Posterior cingulate gyrus (tissue), 11 donors: ENCODE results near the gene TEX14.
"Not testable (repeated sequence)": the region's sequence is repeated elsewhere in the genome, so short reads cannot be mapped to it uniquely, and the experiment has no call there.

Experiments used
- DNase-seq, 10 donors: peaks; one replicate each; pipeline versions ENCODE4 v3.0.0 to v3.0.0-alpha.2; 2020 to 2021; ENCODE audit warnings: mixed read lengths in 3 of 10
- intact Hi-C: fragments of 100-400 bp; cut with DNase I; formaldehyde crosslinking; loops from one replicate; pipeline ENCODE4 v1.15.1; 2023

TEX14 gene

GRCh38 chr17:58614859-58615459 is 76.9 kb downstream of the TEX14 start:
- intact Hi-C loops: no loop called here
- DNase-seq: no peak

- intact Hi-C loops: no loop called here
- no peak for DNase-seq
These were observed 80.5 kb downstream of the TEX14 start for GRCh38 chr17:58611331-58611730.

- intact Hi-C loops: no loop called here
- no peak for DNase-seq
These were observed 84.9 kb downstream of the TEX14 start for GRCh38 chr17:58606934-58607333.

DNA sequence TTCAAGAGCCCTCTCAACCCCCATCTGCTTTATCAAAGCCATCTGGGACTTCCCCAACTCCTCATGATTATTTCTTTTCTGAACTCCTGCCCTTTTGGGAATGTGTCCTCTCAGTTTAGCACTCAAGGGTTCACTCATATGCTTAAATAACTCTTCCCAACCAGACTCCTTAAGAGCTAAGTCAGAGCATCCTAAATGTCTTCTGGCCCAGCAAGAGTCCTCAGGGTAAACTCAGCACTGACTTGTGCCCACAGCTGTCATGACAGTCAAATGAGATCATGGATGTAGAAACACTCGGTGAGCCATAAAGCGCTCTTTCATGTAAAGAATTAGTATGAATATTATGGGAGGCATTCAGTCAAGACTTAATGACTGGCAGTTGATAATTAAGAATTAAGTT is 85.9 kb downstream of the TEX14 start:
- DNase-seq: no peak

DNA sequence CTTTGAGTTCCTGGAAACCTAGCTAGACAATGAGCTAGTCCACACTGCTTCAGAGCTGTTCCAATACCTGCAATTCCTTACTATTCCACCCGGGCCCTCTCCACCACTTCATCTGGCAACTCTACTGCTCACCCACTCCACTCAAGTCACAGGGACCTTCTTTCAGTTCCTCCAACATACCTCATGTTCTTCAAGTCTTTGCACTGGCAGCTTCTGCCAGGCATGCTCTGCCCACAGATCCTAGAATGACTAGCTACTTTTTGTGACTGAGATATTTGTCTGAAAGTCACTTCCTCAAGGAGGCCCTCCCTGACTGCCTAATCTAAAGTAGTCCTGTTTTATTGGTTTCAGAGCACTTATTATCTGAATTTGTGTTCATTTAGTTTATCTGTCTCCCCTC is 86.4 kb downstream of the TEX14 start:
- no peak for DNase-seq
- intact Hi-C loops: no loop called here

More for the DNA sequence above, 85.9 kb downstream of the TEX14 start:
- intact Hi-C loops: no loop called here

DNA sequence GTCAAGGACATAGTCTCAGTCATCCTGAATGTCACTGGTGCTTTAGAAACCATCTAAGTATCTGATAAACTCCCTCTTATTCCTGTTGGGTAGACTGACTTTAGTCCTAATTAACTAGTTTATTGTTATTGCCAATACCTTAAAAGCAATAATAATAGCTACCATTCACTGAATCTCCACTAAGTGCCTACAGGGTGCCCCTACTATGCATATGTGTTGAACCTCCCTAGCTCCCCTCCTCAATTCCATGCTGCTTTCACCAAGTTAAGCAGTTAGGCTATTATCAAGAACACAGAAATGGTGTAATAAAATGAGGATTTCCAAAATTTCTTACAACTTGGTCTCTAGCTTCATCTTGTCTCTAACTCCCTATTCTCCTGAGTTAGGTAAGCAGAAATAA is 89.9 kb downstream of the TEX14 start:
- no peak for DNase-seq
- intact Hi-C loops: no loop called here

DNA sequence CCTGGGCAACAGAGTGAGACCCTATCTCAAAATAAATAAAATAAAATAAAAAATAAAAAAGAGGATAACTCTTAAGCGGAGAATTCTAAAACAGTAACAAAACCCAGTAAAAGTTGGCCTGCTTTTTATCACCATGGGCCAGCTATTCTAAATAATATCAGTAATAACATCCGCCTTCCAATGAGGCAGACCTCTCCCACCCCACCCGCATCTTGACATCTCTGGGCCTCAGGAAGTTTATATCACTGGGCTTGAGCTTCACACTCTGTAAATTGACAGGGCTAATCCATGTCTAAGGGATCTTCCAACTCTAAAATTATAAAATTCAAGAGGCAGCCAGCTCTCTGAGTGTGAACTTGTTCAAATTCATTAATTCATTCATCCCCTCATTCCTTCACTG is 94.5 kb downstream of the TEX14 start:
- DNase-seq: no peak
- intact Hi-C loops: no loop called here

DNA sequence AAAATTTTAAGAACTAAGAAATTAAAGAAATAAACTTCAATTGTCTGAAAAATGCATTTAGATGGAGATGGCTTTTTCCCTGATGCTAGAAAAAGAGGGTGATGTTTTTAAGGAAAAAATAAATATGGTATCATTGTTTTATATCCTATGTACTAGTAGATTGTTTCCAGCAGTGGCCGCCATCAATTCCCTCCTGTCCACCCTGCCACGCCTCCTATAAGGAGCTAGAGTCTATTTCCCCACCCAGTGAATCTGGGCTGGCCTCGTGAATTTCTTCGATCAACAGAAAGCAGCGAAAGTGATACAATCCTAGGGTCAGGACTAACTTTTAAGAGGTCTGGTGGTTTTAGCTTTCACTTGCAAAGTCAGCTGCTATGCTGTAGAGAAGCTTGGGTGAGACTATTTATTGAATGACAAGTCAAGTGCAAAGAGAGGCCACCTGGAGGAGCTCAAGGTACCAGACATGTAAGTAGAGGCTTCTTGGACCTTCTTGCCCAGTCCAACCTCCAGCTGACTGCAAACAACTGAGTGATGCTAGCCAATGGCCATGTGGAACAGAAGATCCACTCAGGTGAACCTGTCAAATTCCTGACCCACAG is 96.6 kb downstream of the TEX14 start:
- no peak for DNase-seq
- intact Hi-C loops: no loop called here

DNA sequence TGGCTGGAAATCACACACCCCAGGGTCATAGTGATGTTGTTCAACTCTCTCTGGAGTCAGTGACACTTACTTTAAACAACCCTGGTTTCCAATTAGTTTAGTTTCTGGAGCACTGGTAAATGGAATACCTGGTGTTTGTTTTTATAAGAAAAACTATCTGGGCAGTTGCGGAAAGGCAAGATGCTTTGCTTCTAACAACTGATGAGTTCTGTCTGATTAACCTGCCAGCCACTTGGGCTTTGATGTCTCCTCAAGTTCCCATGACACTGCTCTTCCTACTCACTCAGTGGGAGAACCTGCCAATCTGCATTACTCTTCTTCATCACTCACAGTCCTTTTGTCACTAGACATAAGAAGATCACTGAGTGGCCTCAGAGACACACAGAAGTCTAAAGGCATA is 98.7 kb downstream of the TEX14 start:
- DNase-seq: no peak
- intact Hi-C loops: no loop called here

GRCh38 chr17:58591455-58591854 is 100.4 kb downstream of the TEX14 start:
- intact Hi-C loops: no loop called here
- no peak for DNase-seq

DNA sequence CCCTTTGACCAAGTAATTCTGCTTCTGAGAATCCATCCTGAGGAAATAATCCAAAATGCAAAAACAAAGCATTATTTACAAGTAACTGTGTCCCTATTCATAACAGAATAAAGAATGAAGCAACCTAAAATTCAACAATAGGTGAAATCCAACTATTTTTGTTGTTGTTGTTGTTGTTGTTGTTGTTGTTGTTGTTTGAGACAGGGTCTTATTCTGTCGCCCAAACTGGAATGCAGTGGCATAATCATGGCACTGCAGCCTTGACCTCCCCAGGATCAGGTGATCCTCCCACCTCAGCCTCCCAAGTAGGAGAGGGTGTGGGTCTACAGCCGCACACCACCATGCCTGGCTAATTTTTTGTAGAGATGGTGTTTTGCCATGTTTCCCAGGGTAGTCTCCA is 101.5 kb downstream of the TEX14 start:
- DNase-seq: no peak
- intact Hi-C loops: no loop called here

DNA sequence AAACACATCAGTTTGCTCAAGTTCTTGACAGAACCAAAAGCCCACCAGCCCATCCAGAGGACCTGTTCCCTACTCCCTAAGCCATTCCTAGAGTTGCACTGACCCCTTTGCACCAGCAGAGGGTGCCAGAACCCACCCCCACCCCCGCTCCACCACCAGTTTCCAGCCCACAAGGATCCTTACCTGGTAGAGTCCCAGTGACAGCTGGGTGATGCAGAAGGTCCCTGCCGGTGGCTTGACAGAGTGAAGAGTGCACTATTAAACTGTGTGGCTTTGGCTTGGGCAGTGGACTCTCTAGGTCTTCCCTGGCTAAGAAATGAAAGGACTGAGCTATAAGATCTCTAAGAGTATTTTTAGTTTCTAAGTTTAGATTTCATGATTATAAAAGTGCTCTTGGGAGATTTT is 104.1 kb downstream of the TEX14 start:
- intact Hi-C loops: loop anchor here (2.0 to 5.0 kb wide), 2 partner anchors 45 to 417 kb away; no protein-coding TSS in a partner anchor

GRCh38 chr17:58586009-58586644 is 105.7 kb downstream of the TEX14 start:
- intact Hi-C loops: loop anchor here (2.0 to 5.0 kb wide), 2 partner anchors 46 to 419 kb away; no protein-coding TSS in a partner anchor
- no peak for DNase-seq

More for the DNA sequence above, 104.1 kb downstream of the TEX14 start:
- DNase-seq: peak in 7 of 10 donors; percentile 11 to 89 (median 58)

- peak in 1 of 10 donors; percentile 12 for DNase-seq
- intact Hi-C loops: loop anchor here (5.0 kb wide), 1 partner anchor 47 kb away; no protein-coding TSS in a partner anchor
These were observed 106.3 kb downstream of the TEX14 start for GRCh38 chr17:58585554-58585953.

- intact Hi-C loops: no loop called here
- no peak for DNase-seq
These were observed 108.4 kb downstream of the TEX14 start for GRCh38 chr17:58583486-58583885.

- intact Hi-C loops, DNase-seq: not testable (repeated sequence)
These were observed 109.1 kb downstream of the TEX14 start for GRCh38 chr17:58582718-58583117.

DNA sequence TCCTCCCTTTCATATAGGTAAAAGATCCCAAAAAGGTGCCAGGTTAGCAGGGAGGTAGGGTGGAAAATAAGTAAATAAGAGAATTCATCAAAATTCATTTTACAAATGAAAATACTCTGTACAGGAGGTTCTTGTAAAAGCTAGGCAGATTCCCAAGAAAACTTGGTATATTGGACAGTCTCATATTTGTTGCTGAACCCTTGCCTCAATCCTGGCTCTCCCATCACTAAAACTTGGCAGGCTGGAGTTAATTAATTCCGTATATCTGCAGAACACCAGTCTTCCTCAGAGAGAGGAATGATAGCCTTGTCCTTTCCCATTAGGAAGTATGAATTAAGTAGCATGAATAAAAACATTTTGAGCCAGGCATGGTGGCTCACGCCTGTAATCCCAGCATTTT is 111.2 kb downstream of the TEX14 start:
- intact Hi-C loops: no loop called here
- no peak for DNase-seq

- intact Hi-C loops: loop anchor here (5.0 kb wide), 1 partner anchor 50 kb away; no protein-coding TSS in a partner anchor
- peak in 9 of 10 donors; percentile 30 to 93 (median 70) for DNase-seq
These were observed 114.1 kb downstream of the TEX14 start for GRCh38 chr17:58577696-58578095.

DNA sequence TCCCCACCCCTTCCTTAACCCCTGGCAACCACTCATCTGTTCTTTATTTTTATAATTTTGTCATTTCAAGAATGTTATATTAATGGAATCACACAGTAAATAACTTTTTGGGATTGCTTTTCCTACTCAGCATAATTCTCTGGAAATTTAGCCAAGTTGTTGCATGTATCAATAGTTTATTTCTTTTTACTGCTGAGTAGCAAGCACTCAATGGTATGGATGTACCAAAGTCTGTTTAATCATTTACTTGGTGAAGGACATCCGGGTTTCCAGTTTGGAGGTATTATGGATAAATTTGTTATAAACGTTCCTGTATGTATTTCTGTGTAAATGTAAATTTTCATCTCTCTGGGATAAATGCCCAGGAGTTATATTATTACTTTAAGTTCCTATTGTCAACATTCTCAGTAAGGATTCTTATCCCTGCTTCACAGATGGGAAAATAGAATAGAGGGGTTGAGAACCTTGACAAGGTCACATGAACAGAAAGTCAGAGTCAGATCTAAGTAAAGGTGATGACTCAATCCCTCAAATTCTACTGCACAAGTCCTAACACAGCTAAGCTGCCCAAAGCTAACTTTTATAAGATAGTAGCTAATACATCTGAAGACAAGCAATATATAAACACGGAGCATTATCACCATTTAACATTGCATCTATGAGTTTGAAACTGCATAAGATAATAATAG is 115.0 kb downstream of the TEX14 start:
- intact Hi-C loops: loop anchor here (5.0 kb wide), 1 partner anchor 50 kb away; no protein-coding TSS in a partner anchor

DNA sequence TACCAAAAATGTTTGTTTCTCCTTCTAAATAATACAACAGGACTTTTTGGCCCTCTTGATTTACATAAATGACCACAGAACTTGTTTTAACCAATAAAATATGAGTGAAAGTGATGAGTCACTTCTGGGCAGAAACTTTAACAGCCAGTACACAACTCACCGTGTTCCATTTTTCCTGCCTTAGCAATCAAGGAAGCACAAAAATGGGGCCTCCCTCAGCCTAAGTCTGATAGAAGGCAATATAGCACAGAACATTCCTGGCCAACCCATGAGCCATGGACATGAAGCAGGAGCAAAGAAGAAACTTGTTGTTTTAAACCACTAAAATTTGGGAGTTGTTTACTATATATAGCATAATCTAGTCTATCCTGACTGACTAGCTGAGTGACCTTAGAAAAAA is 116.3 kb downstream of the TEX14 start:
- intact Hi-C loops: loop anchor here (5.0 kb wide), 1 partner anchor 48 kb away; no protein-coding TSS in a partner anchor
- DNase-seq: no peak

More for the DNA sequence above, 115.0 kb downstream of the TEX14 start:
- no peak for DNase-seq

DNA sequence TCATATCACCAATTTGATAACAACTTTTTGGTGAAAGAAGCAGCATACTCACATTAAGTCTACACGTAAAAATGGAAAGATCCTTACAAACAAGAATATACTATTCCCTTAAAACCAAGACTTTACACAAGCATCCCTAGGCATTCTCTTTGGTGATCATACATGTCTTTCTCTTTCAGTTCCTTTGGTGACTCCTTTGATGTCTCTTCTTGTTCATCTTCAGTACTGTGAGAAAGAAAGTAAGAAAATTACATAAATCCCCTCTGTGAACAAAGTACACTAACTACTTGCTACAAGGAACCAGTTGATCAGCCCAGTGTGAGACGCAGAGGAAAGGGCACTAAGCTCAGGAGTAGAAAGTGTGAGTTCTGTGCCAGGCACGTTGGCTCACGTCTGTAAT is 117.8 kb downstream of the TEX14 start:
- no peak for DNase-seq

More for the DNA sequence above, 117.8 kb downstream of the TEX14 start:
- intact Hi-C loops: no loop called here
